C1 segment of cervical spinal cord (tissue), 14 donors: ENCODE data around the gene ZFR.
"Not testable (repeated sequence)": the region's sequence is repeated elsewhere in the genome, so short reads cannot be mapped to it uniquely, and the experiment has no call there.

Experiments
- DNase-seq, 14 donors: peaks; one replicate each; lab custom pipeline; 2025; lab: John Stamatoyannopoulos, UW

ZFR gene

DNA sequence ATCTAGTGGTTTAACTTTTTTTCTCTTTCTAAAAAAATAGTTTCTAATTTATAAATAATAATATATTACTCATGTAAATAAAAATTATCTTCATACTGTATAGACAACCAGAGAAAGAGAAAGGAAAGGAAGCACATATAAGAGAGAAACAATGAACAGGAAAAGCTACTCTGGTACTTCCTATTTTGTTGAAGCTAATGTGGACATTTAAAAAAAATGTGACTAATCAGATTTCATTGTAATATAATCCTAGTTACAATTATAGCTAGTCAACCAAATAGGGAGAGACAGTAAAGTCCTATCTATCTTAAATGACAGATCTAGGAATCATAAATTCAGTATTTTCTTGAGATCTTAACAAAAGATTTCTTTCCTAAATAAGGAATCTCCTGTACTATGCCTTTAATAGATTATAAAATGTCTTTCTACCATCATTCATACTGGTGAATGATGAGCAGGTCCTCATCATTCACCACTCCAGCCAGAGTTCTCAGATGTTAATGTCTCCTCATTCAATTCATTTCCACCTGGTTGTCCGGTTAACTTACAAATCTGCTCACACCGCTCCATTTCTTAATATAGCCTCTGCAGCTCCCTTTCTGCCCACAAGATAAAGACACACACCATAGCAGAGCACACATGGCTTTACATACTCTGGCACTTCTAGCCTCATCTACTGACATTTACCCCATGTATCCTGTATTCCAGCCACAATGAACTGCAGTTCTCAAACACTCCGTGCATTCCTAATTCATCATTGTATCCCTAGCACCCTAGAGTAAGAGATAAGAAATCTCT lies 30.9 kb downstream of the ZFR start:
- no peak for DNase-seq

DNA sequence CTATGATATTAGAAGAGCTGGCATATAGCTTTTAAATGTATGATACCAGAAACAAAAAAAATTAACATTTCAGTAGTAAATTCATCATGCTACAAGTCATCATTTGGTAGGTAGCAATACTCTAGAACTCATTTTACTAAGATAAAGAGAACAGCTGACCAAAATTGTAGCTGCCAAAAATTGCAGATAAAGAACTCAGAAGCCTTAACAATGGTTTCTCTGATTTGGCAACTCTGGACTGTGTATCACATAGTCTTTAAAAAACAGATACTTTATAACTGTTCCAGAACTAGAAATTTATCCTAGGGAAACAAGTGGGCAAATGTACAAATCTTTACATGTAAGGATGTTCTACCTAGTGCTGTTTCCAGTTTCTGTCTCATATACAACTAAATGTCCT lies 33.9 kb downstream of the ZFR start:
- no peak for DNase-seq

DNA sequence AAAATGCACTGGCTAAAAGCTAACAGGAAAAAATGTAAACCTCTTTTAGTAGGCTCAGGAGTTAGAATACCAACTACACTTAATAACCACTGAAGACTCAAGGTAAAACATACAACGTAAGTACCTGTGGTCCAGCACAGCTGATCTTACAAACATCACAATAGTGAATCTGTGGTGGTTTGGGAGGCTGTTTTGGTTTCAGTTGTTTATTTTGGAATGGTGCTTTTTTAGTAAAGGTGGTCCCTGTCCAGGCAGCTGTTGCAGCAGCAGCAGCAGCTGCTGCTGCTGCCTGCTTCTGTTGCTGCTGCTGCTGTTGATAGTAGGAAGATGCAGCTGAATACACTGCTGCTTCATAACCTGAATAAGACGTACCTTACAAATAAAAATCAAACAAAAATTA lies 37.9 kb downstream of the ZFR start:
- no peak for DNase-seq

DNA sequence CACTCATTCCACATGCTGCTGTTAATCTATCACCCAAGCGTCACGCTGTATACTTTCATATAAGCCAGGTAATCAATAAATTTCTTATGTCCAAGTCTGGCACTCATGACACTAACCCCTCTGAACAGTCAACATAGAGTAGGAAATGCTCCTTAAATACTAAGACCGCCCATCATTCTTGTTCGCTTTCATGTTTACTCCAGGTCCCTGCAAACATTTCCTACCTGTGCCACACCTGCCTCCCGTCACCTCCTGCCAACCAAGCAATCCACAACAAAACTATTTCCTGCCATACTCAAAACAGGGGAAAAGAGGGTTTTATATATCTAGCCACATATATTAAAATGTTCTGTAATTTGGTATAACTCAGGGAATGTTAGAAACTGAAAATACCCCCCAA lies 39.0 kb downstream of the ZFR start:
- no peak for DNase-seq

DNA sequence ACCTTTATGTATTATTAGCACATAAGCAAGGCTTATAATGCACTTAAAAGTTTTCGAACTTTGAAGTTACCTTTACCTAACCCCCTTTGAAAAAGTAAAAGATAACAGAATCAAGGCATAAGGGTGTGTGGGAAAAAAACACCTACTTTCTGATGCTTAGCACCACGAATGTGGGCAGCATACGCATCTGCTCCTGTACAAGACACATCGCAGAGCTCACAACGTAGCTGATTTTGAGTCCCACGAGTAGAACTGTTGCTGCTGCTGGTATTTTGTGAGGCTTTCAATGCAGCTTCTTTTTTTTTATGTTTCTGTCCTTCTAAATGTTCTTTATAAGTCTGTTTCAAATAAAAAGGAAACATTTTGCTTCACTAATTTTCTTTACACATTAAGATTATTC lies 40.8 kb downstream of the ZFR start:
- no peak for DNase-seq

DNA sequence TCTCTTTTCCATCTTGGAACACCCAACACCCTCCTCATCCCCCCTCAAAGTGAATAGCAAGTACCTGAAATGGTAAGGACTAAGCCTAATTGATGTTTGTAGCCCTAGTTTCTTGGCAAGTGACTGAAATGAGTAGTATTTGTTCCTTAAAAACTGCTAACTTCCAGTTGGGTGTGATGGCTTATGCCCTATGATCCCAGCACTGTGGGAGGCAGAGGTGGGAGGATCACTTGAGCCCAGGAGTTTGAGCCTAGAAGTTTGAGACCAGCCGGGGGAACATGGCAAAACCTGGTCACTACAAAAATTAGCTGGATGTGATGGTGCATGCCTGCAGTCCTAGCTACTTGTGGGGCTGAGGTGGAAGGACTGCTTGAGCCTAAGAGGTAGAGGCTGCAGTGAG lies 44.1 kb downstream of the ZFR start:
- no peak for DNase-seq

DNA sequence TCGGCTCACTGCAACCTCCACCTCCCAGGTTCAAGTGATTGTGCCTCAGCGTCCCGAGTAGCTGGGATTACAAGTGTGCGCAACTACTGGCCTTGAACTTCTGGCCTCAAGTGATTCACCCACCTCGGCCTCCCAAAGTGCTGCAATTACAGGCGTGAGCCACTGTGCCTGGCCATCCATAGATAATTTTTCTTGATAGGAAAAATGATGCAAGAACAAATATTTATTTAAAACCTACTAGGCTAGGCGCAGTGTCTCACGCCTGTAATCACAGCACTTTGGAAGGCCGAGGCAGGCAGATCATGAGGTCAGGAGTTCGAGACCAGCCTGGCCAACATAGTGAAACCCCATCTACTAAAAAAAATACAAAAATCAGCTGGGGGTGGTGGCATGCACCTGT lies 45.8 kb downstream of the ZFR start:
- DNase-seq, result not testable (repeated sequence)

DNA sequence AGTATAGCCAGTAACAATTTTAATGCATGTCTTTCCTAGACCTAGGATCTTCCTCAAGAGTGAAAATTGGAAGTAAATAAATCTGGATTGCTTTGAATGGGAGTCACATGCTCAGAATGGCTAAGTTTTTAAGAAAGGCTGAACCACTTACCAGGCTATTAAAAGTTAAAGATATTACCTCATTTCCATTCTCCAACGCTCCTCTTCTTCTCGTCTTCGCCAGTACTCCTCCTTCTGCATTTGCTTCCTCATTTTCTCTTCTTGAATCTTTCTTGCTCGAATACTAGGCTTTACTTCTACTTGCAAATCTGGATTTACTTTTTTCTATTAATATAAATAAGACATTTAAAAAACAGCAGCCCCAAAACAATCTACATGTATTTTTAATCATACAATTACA lies 49.6 kb downstream of the ZFR start:
- no peak for DNase-seq

DNA sequence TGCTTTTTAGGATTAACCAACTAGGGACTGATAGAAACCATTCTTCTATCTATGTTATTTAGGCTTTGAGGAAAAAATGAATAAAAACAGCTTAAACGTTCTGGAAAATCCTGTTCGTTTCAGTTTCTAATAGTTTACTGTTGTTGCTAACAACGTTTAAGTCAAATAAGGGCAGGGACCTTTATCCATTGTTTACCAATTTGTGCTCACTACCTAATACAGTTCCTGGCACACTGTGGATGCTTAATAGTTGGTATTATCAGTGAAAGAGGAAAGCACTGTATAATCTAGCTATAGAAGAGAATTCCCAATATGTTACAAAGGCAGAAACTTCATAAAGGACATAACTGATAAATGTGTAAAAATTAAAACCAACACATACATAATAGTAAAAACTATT lies 52.5 kb downstream of the ZFR start:
- DNase-seq, result no peak

DNA sequence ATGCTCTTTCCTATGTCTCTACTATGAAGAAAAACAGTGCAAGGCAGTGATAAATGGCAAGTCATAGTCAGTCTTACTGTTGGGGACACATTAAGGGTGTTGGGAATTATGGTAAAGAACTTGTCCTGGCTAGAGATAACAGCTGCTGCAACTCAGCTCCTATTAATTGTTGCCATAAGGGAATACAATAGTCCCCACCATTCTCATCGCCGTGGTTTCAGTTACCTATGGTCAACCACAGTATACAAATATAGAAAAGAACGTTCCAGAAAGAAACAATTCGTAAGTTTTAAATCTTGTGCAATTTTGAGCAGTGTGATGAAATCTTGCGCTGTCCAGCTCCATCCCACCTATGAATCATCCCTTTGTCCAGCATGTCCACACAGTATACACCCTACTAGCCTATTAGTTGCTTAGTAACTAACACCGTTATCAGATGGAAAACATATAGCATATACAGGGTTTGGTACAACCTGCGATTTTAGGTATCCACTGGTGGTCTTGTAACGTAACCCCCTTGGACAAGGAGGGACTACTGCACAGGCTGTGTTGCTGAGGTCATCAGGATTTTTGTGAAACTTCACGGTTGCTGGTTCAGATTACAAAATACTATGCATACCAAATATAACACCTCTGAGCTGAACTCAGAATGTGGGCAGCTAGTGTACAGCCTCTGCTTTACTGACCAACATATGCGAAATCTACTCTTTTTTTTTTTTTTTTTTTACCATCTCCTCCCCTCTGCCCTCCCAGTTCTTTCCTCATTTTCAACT lies 53.5 kb downstream of the ZFR start:
- DNase-seq, result no peak

DNA sequence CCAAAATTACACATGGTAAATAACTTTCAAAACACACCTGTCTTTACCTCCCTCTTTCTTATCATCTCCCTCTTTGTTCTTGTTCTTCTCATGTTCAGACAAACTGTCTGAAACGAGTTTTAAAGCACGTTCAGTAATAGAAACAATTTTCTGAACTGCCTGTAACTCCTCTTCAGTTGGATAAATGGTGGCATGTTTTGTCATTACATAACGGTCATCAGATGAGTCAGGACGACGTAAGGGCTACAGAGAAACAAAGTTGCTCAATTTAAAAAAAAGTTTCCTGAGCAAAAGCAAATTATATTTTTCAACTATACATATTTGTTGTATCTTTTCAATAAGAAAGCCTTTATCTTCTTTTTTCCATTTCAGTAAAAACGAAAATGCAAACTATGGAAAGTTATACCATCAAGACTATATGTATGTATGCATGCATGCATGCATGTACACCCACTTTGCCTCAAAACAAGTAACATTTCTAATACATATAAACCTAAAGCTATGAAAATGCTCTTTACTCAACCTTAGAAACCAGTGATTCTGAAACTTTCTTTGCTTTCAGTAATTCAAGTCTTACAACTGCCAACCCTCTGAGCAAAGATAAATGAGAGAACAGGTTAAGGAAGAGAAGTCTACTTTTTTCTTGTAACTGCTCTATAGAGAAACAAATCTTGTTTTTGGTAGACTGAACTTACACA lies 56.0 kb downstream of the ZFR start:
- DNase-seq, result no peak

DNA sequence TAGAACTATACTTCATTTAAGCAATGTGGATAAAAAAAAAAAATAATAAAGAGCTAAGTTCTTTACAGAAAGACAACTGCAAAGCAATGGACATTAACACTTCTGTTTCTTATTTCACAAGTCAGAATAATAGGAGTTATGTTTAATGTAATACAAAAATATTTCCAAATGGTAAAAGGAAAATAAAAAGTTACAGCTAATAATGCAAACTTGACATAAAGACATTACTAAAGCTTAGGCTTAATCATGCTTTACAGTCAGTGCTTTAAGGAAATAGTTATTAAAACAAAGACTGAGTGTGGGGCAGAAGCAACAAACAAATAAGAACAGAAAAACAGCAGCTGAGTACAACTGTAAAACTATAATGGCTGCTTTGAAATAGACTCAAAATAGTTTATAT lies 56.7 kb downstream of the ZFR start:
- DNase-seq, result no peak

DNA sequence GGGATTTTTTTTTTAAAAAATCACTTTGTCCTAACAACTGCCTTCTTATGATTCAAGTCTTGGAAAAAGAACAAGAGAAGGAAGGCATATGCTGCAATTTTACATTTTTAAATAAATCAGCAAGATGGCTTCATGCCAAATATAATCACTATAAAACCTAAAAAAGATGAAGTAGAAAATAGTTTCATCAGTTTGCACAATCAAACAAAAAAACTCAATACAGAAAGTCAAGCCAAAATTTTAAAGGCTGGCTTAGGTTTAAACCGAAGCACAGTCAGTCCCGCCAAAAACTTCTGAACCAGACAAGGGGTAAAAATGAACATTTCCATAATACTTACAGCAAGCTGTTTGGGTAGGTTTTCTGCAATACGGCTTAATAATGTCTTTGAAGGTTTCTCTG lies 57.3 kb downstream of the ZFR start:
- DNase-seq, result no peak

DNA sequence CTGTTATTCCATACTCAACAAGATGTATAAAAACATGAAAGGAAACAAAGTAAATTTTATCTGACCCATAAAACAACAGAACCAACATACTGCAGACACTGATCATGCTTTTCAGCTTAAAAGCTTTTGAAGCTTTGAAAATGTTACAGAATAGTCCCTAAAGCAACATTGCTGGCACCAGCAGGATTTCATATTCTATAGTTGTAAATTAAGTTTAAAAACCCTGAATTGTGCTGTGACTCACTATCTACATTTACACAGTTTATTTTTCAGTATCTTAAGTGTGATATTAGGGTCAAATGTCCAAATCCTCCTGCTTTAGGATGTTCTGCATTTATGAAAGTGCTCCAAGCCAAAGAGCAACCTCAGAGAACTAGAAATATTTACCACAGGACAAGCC lies 59.9 kb downstream of the ZFR start:
- no peak for DNase-seq

DNA sequence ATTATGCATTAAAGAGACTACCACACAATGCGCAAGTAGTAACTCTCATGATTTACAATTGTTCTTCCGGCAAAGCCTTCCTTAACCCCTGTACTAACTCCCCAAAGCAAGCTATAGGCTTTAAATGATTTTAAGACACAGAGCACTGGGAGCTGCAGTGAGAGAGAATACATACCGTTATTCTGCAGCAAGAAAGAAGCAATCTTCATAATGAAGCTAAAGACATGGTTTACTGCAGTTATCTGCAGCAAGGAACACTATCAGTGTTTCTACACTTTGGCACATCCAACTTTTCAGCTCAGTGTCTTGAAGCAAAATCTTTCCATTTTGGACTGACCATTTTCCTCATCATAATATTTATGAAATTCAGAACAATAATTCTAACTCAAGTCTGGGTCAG lies 61.0 kb downstream of the ZFR start:
- no peak for DNase-seq

DNA sequence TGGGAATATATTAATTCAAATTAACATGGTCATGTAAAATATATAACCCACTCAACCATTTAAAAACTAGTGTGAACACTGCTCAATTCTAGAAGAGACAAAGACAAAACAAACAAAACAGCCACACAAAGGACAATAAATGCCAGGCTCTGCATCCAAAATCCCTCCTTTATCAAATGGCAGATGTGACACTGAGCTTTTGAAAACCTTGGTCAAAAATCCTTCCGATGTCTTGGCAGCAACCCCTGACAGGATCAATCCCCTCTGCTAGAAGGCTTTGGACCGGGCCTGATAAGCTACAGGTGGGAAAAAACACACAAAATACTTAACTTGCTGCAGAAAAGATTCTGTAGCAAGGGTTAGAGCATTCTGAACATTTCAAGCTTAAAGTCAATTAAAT lies 61.5 kb downstream of the ZFR start:
- peak in 3 of 14 donors; percentile 8 to 16 (median 11) for DNase-seq

DNA sequence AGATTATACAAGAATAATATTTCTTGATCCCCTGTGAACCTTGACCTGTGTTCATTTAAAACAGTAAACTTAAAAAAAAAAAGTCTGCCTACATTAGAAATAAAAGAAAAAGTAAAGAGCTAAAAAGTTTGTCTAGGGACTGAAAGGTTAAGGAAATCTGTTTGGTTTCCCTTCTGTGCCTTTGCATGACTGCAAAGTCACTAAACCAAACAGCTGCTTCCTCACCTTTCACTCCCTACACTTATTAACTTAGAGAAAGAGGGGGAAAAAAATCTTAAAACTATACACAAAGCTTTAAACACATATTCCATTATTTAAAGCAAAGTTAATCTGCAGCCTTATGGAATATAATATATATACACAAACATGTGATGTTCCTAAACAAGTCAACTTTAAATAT lies 65.1 kb downstream of the ZFR start:
- no peak for DNase-seq

DNA sequence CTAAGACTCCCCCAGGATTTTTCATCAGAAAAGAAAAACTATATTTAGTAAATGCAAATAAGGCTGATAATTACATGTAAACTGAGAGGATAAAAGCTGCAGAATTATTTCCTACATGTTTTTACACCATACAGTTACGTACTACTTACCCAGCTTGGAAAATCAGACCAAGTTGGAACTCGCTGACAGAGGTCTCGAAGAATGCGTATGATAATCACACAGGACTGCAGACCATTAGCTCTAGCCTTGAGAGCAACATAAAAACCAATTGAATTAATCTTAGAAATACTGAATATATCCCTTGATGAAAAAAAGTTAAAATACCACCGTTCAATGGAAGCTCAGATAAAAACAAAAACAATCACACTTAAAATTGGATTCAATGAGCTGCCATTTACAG lies 65.6 kb downstream of the ZFR start:
- DNase-seq, result no peak

DNA sequence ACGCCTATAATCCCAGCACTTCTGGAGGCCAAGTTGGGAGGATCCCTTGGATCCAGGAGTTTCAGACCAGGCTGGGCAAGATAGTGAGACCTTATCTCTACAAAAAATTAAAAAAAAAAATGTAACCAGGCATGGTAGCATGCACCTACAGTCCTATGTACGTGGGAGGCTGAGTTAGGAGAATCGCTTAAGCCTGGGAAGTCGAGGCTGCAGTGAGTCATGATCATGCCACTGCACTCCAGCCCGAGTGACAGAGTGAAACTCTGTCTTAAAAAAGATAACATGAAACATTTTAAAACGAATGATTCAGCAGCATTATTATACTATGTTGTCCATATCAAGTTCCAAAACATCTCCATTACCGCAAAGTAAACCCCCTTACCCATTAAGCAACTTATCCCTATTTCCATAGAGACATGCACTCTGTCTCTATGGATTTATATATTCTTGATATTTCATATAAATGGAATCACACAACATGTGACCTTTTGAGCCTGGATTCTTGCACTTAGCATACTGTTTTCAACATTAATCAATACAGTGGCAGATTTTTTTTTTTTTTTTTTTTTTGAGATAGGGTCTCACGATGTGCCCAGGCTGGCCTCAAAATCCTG lies 74.9 kb downstream of the ZFR start:
- DNase-seq, result no peak

DNA sequence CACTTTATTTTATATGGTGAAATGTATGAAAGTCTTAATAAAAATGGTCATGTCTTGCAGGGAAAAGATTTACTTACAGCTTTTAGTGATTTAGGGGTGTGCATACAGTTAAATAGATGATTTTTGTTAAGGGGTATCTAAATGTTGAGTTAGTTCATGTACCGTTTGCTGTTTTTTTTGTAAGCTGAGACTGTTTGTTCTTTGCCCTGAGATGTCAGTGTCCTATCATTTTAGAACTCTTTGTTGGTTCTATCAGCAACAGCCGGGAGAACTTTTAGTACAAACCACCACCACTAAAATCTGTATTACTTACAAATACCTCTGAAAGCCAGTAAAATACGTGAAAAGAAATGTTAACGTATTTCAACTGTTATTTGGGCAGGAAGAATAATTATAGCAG lies 75.5 kb downstream of the ZFR start:
- no peak for DNase-seq

DNA sequence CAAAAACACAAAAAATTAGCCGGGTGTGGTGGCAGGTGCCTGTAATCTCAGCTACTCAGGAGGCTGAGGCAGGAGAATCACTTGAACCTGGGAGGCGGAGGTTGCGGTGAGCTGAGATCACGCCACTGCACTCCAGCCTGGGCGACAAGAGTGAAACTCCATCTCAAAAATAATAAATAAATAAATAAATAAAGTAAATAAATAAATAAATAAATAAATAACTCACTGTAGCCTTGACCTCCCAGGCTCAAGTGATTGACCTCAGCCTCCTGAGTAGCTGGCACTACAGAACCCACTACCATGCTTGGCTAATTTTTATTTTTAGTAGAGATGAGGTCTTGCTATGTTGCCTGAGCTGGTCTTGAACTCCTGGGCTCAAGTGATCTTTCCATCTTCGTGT lies 77.3 kb downstream of the ZFR start:
- DNase-seq, result not testable (repeated sequence)

DNA sequence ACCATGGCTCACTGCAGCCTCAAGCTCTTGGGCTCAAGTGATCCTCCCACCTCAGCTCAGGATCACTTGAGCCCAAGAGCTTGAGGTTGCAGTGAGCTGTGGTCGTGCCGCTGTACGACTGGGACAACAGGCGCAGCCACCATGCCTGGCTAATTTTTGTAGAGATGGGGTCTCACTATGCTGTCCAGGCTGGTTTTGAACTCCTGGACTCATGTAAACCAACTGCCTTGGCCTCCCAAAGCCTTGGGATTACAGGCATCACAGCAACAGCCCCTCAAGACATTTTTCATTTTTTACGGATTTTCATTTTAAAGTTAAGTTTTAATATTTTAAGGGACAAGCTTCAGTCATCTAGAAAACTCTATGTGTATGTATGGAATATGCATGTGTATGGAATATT lies 78.9 kb downstream of the ZFR start:
- no peak for DNase-seq
